NCI-H1436 (cell line): ENCODE data around the gene TMPRSS13.

ENCODE experiments used
- DNase-seq: peaks from one replicate; lab custom pipeline; 2025; lab: John Stamatoyannopoulos, UW

Gene TMPRSS13

GRCh38 chr11:117852309-117852708 is 76.9 kb downstream of the TMPRSS13 start:
- DNase-seq: no peak

- no peak for DNase-seq
Observed at GRCh38 chr11:117851852-117852251, 77.3 kb downstream of the TMPRSS13 start.

GRCh38 chr11:117851106-117851505 is 78.1 kb downstream of the TMPRSS13 start:
- DNase-seq: no peak
